Measurements from ENCODE around the gene TECPR2. TPM values are rescaled to one million over a fixed set of nuclear protein-coding genes. Genes with fewer than 3 reads are reported as not detected.
A peak's percentile ranks its signal among the peaks of the same experiment; 100 is the strongest.

Gene TECPR2
- total RNA-seq, 1 donor from 2014 or later = 8.4 TPM

DNA sequence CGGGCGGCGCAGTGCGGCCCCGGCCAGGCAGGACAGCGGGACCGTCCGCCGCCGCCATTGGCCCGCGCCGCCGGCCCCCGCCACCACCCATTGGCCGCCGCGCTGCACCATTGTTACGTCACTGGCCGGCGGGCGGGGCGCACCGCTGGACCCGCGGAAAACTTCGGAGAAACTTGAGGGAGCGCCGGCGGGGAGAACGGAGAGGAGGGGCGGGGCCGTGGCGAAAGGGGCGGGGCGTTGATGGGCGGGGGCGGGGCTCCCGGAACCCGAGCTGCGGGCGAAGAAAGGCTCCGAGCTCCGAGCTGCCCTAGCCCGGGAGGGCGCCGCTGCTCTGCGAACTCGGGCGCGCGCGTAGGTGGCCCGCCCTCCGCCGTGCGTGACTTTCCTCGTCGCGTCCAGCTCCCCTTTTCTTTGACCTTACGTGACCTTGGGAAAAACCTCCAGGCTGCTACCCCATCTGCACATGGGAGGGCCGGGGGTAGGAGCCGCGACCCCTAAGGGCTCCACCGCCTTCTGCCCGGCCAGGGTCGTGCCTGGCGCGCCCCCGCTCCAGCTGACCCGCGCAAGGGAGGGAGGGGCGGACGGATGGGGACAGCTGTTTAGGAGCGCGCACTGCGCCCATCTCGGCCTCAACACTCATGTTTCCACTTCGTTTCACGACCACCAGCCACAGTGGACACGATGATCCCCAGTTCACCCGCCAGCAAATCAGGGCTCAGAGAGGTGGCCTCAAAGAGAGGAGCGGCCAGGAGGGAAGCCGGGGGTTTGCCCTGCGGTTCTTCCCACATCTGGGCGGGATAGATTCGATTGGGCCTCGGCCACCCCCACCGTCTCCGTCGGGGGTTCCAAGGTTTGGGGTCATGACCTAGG lies 147.2 kb downstream of the TECPR2 start, which contains the start of gene ANKRD9:
TSS of gene ANKRD9 (minus strand) at position 31 of the 870 bp plus-strand sequence. CDS start 1,887 bp downstream, outside the sequence.
- peak within 1 kb of the TSS; percentile 76 for H2AFZ ChIP-seq (replicated peaks)
- H3K9ac ChIP-seq = peak within 1 kb of the TSS; percentile 73
- H4K20me1 ChIP-seq (ENCODE audit: low read depth) = peaks cover 9% of the 10 kb centered on the region
- TF ChIP-seq, protein P1, sequence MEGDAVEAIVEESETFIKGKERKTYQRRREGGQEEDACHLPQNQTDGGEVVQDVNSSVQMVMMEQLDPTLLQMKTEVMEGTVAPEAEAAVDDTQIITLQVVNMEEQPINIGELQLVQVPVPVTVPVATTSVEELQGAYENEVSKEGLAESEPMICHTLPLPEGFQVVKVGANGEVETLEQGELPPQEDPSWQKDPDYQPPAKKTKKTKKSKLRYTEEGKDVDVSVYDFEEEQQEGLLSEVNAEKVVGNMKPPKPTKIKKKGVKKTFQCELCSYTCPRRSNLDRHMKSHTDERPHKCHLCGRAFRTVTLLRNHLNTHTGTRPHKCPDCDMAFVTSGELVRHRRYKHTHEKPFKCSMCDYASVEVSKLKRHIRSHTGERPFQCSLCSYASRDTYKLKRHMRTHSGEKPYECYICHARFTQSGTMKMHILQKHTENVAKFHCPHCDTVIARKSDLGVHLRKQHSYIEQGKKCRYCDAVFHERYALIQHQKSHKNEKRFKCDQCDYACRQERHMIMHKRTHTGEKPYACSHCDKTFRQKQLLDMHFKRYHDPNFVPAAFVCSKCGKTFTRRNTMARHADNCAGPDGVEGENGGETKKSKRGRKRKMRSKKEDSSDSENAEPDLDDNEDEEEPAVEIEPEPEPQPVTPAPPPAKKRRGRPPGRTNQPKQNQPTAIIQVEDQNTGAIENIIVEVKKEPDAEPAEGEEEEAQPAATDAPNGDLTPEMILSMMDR (IDR thresholded peaks at IDR 0.05) = no peak
- TF ChIP-seq EZH2phosphoT487 (IDR thresholded peaks at IDR 0.05) (no peak), EZH2 (IDR thresholded peaks at IDR 0.05) (peak; percentile 56)
- Mint-ChIP-seq H3K4me1 (peaks cover 30% of the 10 kb centered on the region), H3K4me3 (peak within 1 kb of the TSS; percentile 90), H3K27me3 (ENCODE audit: insufficient read depth, low read depth) (peaks cover 8% of the 10 kb centered on the region), H3K36me3 (peaks cover 3% of the 10 kb centered on the region), H3K27ac (no peak within 1 kb of the TSS), H3K9me3 (no peaks in the 10 kb centered on the region)
- H3K79me2 ChIP-seq (ENCODE audit: low read depth) = peaks cover 7% of the 10 kb centered on the region
- DNase-seq (ENCODE audit: low spot score) = peak; percentile 98
- no peaks in the 10 kb centered on the region for H3K36me3 ChIP-seq
- H3K9me3 ChIP-seq (ENCODE audit: low read depth) = no peaks in the 10 kb centered on the region
- peaks cover 4% of the 10 kb centered on the region for H3K4me1 ChIP-seq
- peaks cover 27% of the 10 kb centered on the region for H3F3A ChIP-seq (ENCODE audit: low read depth)
- no peak within 1 kb of the TSS for H3K27ac ChIP-seq
- H3K4me2 ChIP-seq = peak within 1 kb of the TSS; percentile 99
- H3K27me3 ChIP-seq = no peaks in the 10 kb centered on the region
- H3K4me3 ChIP-seq = peak within 1 kb of the TSS; percentile 93

DNA sequence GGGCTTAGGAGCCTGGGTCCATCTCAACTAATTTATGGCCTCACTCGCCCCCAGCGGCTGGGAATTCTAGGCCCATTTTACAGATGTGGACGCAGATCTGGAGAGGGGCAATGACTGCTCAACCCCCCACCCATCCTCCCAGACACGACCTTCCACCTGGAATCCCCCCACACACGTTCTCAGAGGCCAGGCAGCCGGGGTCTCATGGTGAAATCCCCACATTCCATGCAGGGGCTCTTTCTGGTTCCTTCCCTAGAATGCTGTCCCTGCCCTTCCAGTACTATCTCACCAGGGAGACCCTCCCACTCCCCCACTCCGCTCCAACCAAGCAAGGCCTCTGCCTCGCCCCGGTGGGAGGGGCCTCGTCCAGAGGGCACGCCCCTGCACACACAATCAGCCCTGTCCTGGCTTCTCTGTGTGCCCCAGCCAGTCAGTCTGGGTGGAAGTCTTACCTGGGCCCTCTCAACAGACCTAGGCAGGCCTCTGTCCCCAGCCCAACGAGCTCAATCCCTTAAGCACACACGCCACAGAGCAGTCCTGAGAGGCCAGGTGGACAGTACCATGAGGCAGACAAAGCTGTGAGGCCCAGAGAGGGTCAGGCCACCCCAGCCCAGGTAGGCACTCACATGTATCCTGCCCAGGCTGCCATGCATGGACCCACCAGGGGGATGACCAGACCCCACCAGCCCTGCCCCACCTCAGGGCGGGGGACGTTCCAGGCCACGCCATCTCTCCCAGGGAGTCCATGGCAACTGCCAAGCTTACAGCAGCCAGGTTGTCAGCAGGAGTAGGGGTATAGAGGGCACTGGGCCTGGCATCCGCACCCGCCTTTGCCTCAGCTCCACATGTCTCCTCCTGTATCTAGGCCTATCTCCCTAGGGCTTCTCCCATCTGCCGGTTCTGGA lies 148.1 kb downstream of the TECPR2 start:
- H3K36me3 ChIP-seq = no peaks in the 10 kb centered on the region
- peak overlapping the region; percentile 64 for H3K4me3 ChIP-seq
- H3K27ac ChIP-seq = no peak overlapping the region
- H2AFZ ChIP-seq (replicated peaks) = peak overlapping the region; percentile 90
- no peak overlapping the region for H3K9ac ChIP-seq
- H3K27me3 Mint-ChIP-seq (ENCODE audit: insufficient read depth, low read depth) = peaks cover 8% of the 10 kb centered on the region
- H3K4me3 Mint-ChIP-seq = peak overlapping the region; percentile 89
- peaks cover 4% of the 10 kb centered on the region for H3K4me1 ChIP-seq
- H3K4me1 Mint-ChIP-seq = peaks cover 30% of the 10 kb centered on the region
- H3K9me3 Mint-ChIP-seq = no peaks in the 10 kb centered on the region
- H4K20me1 ChIP-seq (ENCODE audit: low read depth) = peaks cover 9% of the 10 kb centered on the region
- peaks cover 7% of the 10 kb centered on the region for H3K79me2 ChIP-seq (ENCODE audit: low read depth)
- DNase-seq (ENCODE audit: low spot score) = peak; percentile 91
- no peaks in the 10 kb centered on the region for H3K27me3 ChIP-seq
- H3K9me3 ChIP-seq (ENCODE audit: low read depth) = no peaks in the 10 kb centered on the region
- peak overlapping the region; percentile 72 for H3K4me2 ChIP-seq
- H3K27ac Mint-ChIP-seq = peak overlapping the region; percentile 17
- peaks cover 3% of the 10 kb centered on the region for H3K36me3 Mint-ChIP-seq
- H3F3A ChIP-seq (ENCODE audit: low read depth) = peaks cover 27% of the 10 kb centered on the region
- TF ChIP-seq EZH2phosphoT487 (IDR thresholded peaks at IDR 0.05) (no peak), EZH2 (IDR thresholded peaks at IDR 0.05) (peak; percentile 43)

DNA sequence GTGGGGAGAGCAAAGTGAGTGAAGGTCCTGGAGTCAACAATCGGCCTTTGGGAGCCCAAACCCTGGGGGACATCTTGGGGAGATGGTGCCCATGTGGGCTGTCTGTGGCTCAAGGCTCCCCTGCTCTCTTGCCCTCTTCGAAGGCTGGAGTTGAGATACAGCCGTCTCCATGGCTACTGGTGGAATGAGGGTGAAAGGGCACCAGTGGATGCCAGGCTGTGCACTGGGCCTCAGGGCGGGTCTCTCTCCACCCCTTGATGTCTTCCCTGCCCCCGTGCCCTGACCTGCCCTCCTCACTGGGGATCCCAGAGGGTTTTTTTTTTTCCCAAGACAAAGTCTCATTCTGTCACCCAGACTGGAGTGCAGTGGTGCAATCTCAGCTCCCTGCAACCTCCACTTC lies 148.8 kb downstream of the TECPR2 start:
- TF ChIP-seq EZH2phosphoT487 (IDR thresholded peaks at IDR 0.05) = no peak
- TF ChIP-seq, protein P1 (IDR thresholded peaks at IDR 0.05) = no peak
- no peak for TF ChIP-seq EZH2 (IDR thresholded peaks at IDR 0.05)
- H2AFZ ChIP-seq (replicated peaks) = no peak overlapping the region
- H3K27me3 ChIP-seq = no peaks in the 10 kb centered on the region
- H3F3A ChIP-seq (ENCODE audit: low read depth) = peaks cover 30% of the 10 kb centered on the region
- no peak overlapping the region for H3K4me3 ChIP-seq
- Mint-ChIP-seq H3K27me3 (ENCODE audit: insufficient read depth, low read depth) (peaks cover 8% of the 10 kb centered on the region), H3K4me1 (peaks cover 33% of the 10 kb centered on the region), H3K36me3 (peaks cover 3% of the 10 kb centered on the region), H3K9me3 (no peaks in the 10 kb centered on the region), H3K4me3 (peak overlapping the region; percentile 70), H3K27ac (peak overlapping the region; percentile 78)
- H4K20me1 ChIP-seq (ENCODE audit: low read depth) = peaks cover 9% of the 10 kb centered on the region
- H3K4me2 ChIP-seq = peak overlapping the region; percentile 72
- no peak overlapping the region for H3K27ac ChIP-seq
- H3K4me1 ChIP-seq = peaks cover 4% of the 10 kb centered on the region
- peaks cover 7% of the 10 kb centered on the region for H3K79me2 ChIP-seq (ENCODE audit: low read depth)
- no peaks in the 10 kb centered on the region for H3K36me3 ChIP-seq
- DNase-seq (ENCODE audit: low spot score) = no peak
- H3K9me3 ChIP-seq (ENCODE audit: low read depth) = no peaks in the 10 kb centered on the region
- H3K9ac ChIP-seq = no peak overlapping the region

All from neural progenitor cell (in vitro differentiated cells).